Neuron (in vitro differentiated cells): ENCODE measurements around the gene TTLL8.

ENCODE experiments used
- H2AFZ ChIP-seq: one replicate; pipeline ENCODE4 v1.6.1; 2013; ENCODE audit warnings: low read depth, mild to moderate bottlenecking, inconsistent platforms, low read length, moderate library complexity
- H3K27me3 ChIP-seq: one replicate; pipeline ENCODE4 v1.6.1; 2013; ENCODE audit warnings: low read length; ENCODE audit not compliant: insufficient read depth
- H3K36me3 ChIP-seq: one replicate; pipeline ENCODE4 v1.6.1; 2013; ENCODE audit warnings: low read length; ENCODE audit not compliant: insufficient read depth
- H3K4me1 ChIP-seq: one replicate; pipeline ENCODE4 v1.6.1; 2013; ENCODE audit warnings: low read length; ENCODE audit not compliant: insufficient read depth
- H3K4me3 ChIP-seq: 2 replicates; pipeline ENCODE4 v1.5.1; 2013; ENCODE audit warnings: mild to moderate bottlenecking, low read length, moderate library complexity
- H3K9me3 ChIP-seq: one replicate; pipeline ENCODE4 v1.6.1; 2013; ENCODE audit warnings: low read length

Gene TTLL8

GRCh38 chr22:49972163-49973017, 85.7 kb downstream of the TTLL8 start:
- no peaks in the 10 kb centered on the region for H3K36me3 ChIP-seq
- no peak overlapping the region for H2AFZ ChIP-seq
- H3K9me3 ChIP-seq, result no peaks in the 10 kb centered on the region
- H3K27me3 ChIP-seq, result no peaks in the 10 kb centered on the region
- peaks cover 11% of the 10 kb centered on the region for H3K4me1 ChIP-seq
- no peak overlapping the region for H3K4me3 ChIP-seq

- peaks cover 18% of the 10 kb centered on the region for H3K4me1 ChIP-seq
- no peaks in the 10 kb centered on the region for H3K36me3 ChIP-seq
- H3K27me3 ChIP-seq, result no peaks in the 10 kb centered on the region
- no peak overlapping the region for H3K4me3 ChIP-seq
- no peaks in the 10 kb centered on the region for H3K9me3 ChIP-seq
- no peak overlapping the region for H2AFZ ChIP-seq
These were observed 86.6 kb downstream of the TTLL8 start for GRCh38 chr22:49971232-49972162.

DNA sequence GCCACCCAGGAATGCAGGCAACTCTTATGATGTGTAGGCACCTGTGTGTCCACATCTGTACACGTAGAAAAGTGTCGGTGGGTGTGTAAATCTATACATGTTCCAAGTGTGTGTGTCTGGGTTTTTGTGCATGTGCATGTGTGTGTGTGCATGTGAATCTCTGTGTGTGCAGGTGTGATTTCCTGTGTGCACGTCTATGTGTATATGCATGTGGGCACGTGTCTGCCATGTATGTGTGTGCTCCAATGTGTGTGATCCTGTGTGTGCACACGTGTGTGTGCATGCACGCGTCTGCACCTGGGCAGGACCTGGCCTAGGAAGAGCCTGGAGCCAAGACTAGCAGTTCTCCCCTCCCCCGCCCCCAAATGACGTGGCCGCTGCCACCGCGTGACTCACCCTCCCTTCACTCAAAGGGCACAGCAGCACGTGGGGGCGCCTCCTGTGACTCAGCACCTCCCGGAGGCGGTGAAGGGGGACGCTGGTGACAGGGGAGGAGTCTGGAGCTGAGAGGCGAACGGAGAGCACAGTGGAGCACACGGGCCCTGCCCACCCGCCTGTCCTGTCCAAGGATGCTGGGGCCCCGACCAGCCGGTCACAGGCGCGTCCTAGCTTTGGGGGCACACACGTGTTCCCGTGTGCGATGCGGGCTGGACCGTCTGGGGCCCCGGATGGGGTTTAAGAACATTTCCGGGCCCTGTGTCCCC, 87.4 kb downstream of the TTLL8 start:
- no peak overlapping the region for H2AFZ ChIP-seq
- H3K9me3 ChIP-seq, result no peaks in the 10 kb centered on the region
- H3K4me1 ChIP-seq, result peaks cover 21% of the 10 kb centered on the region
- no peaks in the 10 kb centered on the region for H3K36me3 ChIP-seq
- no peak overlapping the region for H3K4me3 ChIP-seq
- no peaks in the 10 kb centered on the region for H3K27me3 ChIP-seq

DNA sequence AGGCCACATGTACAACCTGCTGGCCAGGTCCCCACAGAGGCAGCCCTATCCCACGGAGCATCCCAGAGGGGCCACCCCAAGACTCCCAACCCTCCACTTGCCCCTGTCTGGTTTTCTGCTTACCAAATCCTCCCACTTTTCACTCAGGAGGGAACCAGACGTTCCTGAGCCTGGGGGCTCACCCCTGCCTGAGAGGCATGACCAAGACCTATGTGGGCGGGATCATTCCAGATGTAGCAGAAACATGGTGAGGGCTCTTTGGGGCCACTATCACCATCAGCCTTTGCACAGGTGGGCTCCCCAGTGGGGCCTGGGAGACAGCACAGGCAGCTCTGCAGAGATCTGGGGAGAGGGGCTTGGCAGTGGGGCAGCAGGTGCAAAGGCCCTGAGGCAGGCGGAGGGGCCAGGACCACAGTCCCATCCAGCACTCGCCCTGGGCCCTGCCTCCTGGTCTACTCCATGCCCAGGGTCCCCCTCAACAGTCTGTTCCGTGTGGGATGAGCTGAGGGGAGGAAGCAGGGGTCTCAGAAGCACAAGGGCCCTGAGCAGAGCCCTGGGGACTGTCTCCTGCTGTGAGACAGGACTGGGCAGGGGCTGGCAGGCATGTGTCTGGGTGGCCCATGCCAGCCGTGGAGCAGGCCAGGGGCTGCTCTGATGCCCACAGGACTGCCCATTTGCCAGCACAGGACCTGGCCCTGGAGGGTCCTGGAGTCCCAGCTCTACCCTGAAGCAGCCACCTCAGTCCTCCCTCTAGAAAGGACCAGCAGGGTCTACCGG, 88.2 kb downstream of the TTLL8 start:
- Histone ChIP-seq H2AFZ (no peak overlapping the region), H3K4me1 (peaks cover 21% of the 10 kb centered on the region), H3K9me3 (no peaks in the 10 kb centered on the region), H3K4me3 (no peak overlapping the region), H3K27me3 (no peaks in the 10 kb centered on the region), H3K36me3 (no peaks in the 10 kb centered on the region)

DNA sequence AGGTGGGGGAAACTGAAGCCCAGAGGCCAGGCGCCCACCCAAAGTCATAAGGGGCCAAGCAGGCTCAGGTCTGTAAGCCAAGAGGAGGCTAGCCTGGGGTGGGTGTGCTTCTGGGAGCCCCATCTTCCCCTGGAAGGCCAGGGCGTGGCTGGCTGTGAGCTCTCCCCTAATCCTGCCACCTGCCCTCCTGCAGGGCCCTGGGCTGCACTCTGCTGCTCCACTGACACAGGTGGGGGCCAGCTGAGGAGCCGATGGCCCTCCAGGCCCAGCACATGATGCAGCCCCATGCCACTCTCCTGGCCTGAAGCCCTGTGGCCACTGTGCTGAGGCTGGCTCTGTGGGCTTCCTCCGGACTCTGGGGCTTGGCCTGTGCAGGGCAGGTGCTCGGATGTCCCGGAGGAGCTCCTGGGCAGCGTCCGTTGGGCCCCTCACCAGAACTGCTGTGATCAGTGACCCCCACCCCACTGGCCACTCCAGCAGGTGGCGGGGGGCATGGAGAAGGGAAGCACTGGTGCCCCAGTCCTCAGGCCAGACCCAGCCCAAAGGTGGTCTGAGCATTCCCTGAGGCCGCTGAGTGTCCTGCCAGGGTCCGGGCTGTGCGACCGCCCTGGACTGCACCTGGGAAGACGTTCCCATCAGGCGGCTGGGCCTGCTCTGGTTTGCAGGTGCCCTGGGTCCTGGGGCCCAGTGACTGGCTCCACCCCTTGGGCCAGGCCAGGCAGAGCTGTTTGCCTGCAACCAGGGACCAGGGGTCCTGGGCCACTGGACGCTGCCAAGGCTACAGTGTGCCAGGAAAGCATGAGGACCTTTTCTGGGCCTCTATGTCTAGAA, 89.1 kb downstream of the TTLL8 start:
- Histone ChIP-seq H3K36me3 (peaks cover 2% of the 10 kb centered on the region), H3K4me1 (peaks cover 21% of the 10 kb centered on the region)

More for the DNA sequence above, 89.1 kb downstream of the TTLL8 start:
- Histone ChIP-seq H3K4me3 (no peak overlapping the region), H3K9me3 (no peaks in the 10 kb centered on the region), H3K27me3 (no peaks in the 10 kb centered on the region), H2AFZ (no peak overlapping the region)
